ENCODE results near the gene SF1. TPM values are rescaled to one million over a fixed set of nuclear protein-coding genes. Genes with fewer than 3 reads are reported as not detected.
A peak's percentile ranks its signal among the peaks of the same experiment; 100 is the strongest.

The SF1 gene
- total RNA-seq, 2 donors from 2014 or later, result 1,476 to 1,622 TPM

- Mint-ChIP-seq H3K27ac (peak overlapping the region; percentile 81), H3K27me3 (no peaks in the 10 kb centered on the region), H3K4me1 (peaks cover 36% of the 10 kb centered on the region), H3K36me3 (ENCODE audit: low read depth) (peaks cover 4% of the 10 kb centered on the region), H3K4me3 (peak overlapping the region; percentile 81)
- DNase-seq (no peak), ATAC-seq (no peak)
- no peaks in the 10 kb centered on the region for H3K9me3 ChIP-seq (ENCODE audit: control insufficient read depth, low read length, poor library complexity, severe bottlenecking)
These were observed 19.8 kb downstream of the SF1 start for GRCh38 chr11:64758330-64759079.

GRCh38 chr11:64757549-64758329 lies 20.6 kb downstream of the SF1 start:
- H3K27me3 Mint-ChIP-seq, result no peaks in the 10 kb centered on the region

DNA sequence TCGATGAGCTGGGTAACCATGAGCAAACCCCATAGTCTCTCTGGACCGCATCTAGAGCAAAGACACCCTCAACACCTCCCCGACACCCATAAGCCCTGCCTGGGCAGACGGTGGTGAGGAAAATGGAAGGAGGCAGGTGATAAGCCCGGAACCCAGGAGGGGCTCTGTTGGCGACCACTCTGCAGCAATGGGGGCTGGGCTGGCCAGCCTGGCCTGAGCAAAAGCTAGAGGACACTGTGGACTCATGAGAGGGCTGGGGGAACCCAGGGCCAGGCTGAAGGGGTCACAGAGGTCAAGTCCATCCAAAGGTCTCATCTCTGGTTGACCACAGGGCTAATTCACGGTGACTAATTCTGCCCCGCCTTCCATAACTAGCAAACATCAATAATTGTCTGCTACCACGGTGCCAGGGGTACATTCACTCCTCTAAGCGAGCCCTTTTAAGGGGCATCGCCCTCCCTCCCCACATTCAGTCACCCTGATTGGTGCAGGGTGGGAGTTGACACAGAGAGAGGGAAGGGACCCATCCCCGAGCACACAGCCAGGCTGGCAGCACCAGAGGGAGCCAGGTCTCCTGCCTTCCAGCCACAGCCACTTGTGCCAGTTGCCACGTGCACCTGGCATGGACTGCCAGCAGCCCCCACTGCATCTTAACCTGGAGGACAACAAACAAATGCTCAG lies 22.5 kb downstream of the SF1 start:
- Mint-ChIP-seq H3K4me1 (peaks cover 19% of the 10 kb centered on the region), H3K36me3 (ENCODE audit: low read depth) (no peaks in the 10 kb centered on the region), H3K27ac (no peak overlapping the region), H3K27me3 (no peaks in the 10 kb centered on the region), H3K4me3 (no peak overlapping the region)
- no peak for DNase-seq
- ATAC-seq, result no peak
- H3K9me3 ChIP-seq (ENCODE audit: control insufficient read depth, low read length, poor library complexity, severe bottlenecking), result no peaks in the 10 kb centered on the region

More at GRCh38 chr11:64757549-64758329, 20.6 kb downstream of the SF1 start:
- ATAC-seq (no peak), DNase-seq (no peak)
- H3K4me3 Mint-ChIP-seq, result no peak overlapping the region
- H3K4me1 Mint-ChIP-seq, result peaks cover 28% of the 10 kb centered on the region
- H3K9me3 ChIP-seq (ENCODE audit: control insufficient read depth, low read length, poor library complexity, severe bottlenecking), result no peaks in the 10 kb centered on the region
- H3K27ac Mint-ChIP-seq, result peak overlapping the region; percentile 81
- H3K36me3 Mint-ChIP-seq (ENCODE audit: low read depth), result peaks cover 3% of the 10 kb centered on the region

DNA sequence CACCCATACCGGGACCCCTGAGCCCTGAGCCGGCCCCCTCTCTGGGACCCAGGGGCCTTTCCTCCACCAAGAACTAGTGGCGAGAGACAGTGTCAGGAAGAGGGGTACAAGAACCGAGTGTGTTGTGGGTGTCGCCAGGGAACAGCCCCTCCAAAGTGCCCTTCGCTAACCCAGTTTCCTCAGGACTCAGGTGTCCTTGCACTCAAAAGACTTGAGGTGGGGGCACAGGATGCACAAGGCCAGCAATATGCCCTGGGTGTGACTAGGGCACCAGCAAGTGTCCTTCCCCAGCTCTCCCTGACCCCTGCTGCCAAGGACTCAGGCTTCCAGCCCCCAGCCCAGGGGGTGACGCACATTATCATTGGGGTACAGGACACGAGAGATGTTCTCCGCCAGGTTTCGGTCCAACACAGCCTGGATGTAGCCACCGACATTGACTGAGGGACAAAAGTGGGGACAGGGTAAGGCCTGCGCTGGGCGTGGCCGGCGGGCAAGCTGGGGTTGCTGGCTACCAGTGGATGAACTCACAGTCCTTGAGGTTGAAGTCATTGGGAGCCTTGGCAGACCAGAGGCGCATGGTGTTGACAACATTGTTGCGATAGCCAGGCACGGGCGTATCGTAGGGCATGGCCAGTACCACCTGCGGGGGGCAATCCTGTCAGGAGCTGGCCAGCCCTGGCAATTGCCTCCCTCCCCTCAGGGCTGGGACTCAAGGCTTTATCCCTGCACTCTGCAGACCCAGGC lies 23.3 kb downstream of the SF1 start:
- Mint-ChIP-seq H3K4me1 (peaks cover 23% of the 10 kb centered on the region), H3K36me3 (ENCODE audit: low read depth) (no peaks in the 10 kb centered on the region), H3K27ac (no peak overlapping the region), H3K27me3 (no peaks in the 10 kb centered on the region), H3K4me3 (no peak overlapping the region)
- H3K9me3 ChIP-seq (ENCODE audit: control insufficient read depth, low read length, poor library complexity, severe bottlenecking), result no peaks in the 10 kb centered on the region
- ATAC-seq, result no peak
- DNase-seq, result no peak

- no peak for DNase-seq
- no peaks in the 10 kb centered on the region for H3K36me3 Mint-ChIP-seq (ENCODE audit: low read depth)
- H3K4me3 Mint-ChIP-seq, result no peak overlapping the region
- H3K4me1 Mint-ChIP-seq, result peaks cover 18% of the 10 kb centered on the region
- no peaks in the 10 kb centered on the region for H3K9me3 ChIP-seq (ENCODE audit: control insufficient read depth, low read length, poor library complexity, severe bottlenecking)
- H3K27me3 Mint-ChIP-seq, result no peaks in the 10 kb centered on the region
- no peak overlapping the region for H3K27ac Mint-ChIP-seq
- no peak for ATAC-seq
These were observed 24.0 kb downstream of the SF1 start for GRCh38 chr11:64754124-64754918.

GRCh38 chr11:64753380-64754123 lies 24.8 kb downstream of the SF1 start:
- DNase-seq (no peak), ATAC-seq (no peak)
- H3K36me3 Mint-ChIP-seq (ENCODE audit: low read depth), result no peaks in the 10 kb centered on the region

GRCh38 chr11:64753019-64753379 lies 25.3 kb downstream of the SF1 start:
- H3K9me3 ChIP-seq (ENCODE audit: control insufficient read depth, low read length, poor library complexity, severe bottlenecking), result no peaks in the 10 kb centered on the region
- Mint-ChIP-seq H3K36me3 (ENCODE audit: low read depth) (no peaks in the 10 kb centered on the region), H3K4me3 (no peak overlapping the region), H3K4me1 (peaks cover 20% of the 10 kb centered on the region), H3K27ac (peak overlapping the region; percentile 41), H3K27me3 (no peaks in the 10 kb centered on the region)
- DNase-seq (no peak), ATAC-seq (no peak)

More at GRCh38 chr11:64753380-64754123, 24.8 kb downstream of the SF1 start:
- peaks cover 18% of the 10 kb centered on the region for H3K4me1 Mint-ChIP-seq
- H3K27ac Mint-ChIP-seq, result no peak overlapping the region
- no peaks in the 10 kb centered on the region for H3K27me3 Mint-ChIP-seq
- no peaks in the 10 kb centered on the region for H3K9me3 ChIP-seq (ENCODE audit: control insufficient read depth, low read length, poor library complexity, severe bottlenecking)
- H3K4me3 Mint-ChIP-seq, result no peak overlapping the region

GRCh38 chr11:64752175-64752970 lies 26.0 kb downstream of the SF1 start:
- H3K4me1 Mint-ChIP-seq, result peaks cover 20% of the 10 kb centered on the region
- H3K9me3 ChIP-seq (ENCODE audit: control insufficient read depth, low read length, poor library complexity, severe bottlenecking), result no peaks in the 10 kb centered on the region
- peak overlapping the region; percentile 41 for H3K27ac Mint-ChIP-seq
- no peaks in the 10 kb centered on the region for H3K27me3 Mint-ChIP-seq
- H3K4me3 Mint-ChIP-seq, result no peak overlapping the region
- ATAC-seq (no peak), DNase-seq (no peak)
- no peaks in the 10 kb centered on the region for H3K36me3 Mint-ChIP-seq (ENCODE audit: low read depth)

DNA sequence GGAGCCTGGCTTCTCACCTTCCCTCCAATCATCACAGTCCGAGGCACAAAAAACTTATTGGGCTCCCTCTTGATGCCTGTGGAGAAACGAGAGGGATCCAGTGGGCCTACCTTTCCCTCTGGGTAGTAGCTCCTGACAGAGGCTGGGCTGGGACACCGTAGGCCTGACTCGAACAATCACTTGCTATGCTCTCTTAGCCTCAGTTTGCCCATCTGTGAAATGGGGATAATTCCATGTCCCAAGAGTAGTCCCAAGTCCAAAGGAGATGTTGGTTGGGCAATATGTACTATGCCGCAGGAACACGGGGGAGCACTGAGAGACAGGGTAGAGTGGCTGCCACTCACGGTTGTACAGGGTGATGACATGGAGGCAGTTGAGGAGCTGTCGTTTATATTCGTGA lies 26.8 kb downstream of the SF1 start:
- no peaks in the 10 kb centered on the region for H3K9me3 ChIP-seq (ENCODE audit: control insufficient read depth, low read length, poor library complexity, severe bottlenecking)
- peak overlapping the region; percentile 87 for H3K27ac Mint-ChIP-seq
- DNase-seq (no peak), ATAC-seq (no peak)
- peaks cover 20% of the 10 kb centered on the region for H3K4me1 Mint-ChIP-seq
- H3K27me3 Mint-ChIP-seq, result no peaks in the 10 kb centered on the region
- no peak overlapping the region for H3K4me3 Mint-ChIP-seq
- no peaks in the 10 kb centered on the region for H3K36me3 Mint-ChIP-seq (ENCODE audit: low read depth)

DNA sequence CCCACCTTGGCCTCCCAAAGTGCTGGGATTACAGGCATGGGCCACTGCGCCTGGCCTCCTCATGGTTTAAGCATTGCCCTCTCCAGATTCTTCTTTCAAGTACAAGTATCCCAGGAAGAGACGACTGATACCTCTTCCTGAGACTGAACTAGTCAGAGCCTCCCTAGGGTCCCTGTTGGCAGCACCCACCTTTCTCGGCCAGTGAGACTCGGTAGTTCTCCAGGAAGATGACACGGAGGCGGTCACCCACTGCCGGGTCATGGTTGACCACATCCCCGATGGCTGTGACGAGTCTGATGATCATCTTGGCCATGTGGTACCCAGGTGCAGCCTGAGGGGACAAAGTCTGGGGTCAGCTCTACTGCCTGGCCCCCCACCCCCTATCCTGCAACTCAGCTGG lies 27.2 kb downstream of the SF1 start:
- Mint-ChIP-seq H3K36me3 (ENCODE audit: low read depth) (no peaks in the 10 kb centered on the region), H3K4me3 (no peak overlapping the region), H3K27me3 (no peaks in the 10 kb centered on the region), H3K4me1 (peaks cover 24% of the 10 kb centered on the region), H3K27ac (peak overlapping the region; percentile 87)
- DNase-seq (no peak), ATAC-seq (no peak)
- H3K9me3 ChIP-seq (ENCODE audit: control insufficient read depth, low read length, poor library complexity, severe bottlenecking), result no peaks in the 10 kb centered on the region

DNA sequence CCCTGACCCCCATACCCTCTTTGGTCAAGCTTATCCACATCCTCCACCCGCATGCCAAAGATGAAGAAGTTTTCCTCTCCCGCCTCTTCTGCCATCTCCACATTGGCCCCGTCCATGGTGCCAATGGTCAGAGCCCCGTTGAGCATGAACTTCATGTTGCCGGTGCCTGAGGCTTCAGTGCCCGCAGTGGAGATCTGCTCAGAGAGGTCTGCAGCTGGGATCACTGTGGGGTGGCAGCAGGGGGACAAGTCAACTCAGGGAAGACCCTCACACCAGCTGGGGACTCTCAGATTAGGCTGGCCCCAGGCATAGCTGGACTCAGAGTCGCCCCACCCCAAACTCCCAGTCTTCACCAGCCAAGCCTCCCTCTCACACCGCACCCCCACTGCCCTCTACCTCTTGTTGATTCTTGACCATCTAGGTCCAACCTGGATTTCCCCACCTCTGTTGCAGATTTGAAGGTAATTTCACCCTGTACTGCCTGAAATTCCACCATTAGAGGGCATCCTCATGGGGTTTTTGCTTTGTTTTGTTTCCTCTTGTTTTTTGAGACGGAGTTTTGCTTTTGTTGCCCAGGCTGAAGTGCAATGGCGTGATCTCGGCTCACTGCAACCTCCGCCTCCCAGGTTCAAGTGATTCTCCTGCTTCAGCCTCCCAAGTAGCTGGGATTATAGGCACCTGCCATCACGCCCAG lies 27.8 kb downstream of the SF1 start:
- no peak overlapping the region for H3K4me3 Mint-ChIP-seq
- no peaks in the 10 kb centered on the region for H3K9me3 ChIP-seq (ENCODE audit: control insufficient read depth, low read length, poor library complexity, severe bottlenecking)
- DNase-seq, result no peak
- ATAC-seq, result no peak
- no peaks in the 10 kb centered on the region for H3K36me3 Mint-ChIP-seq (ENCODE audit: low read depth)
- H3K27me3 Mint-ChIP-seq, result no peaks in the 10 kb centered on the region
- H3K4me1 Mint-ChIP-seq, result peaks cover 26% of the 10 kb centered on the region
- H3K27ac Mint-ChIP-seq, result peak overlapping the region; percentile 87
